Hepatocyte (in vitro differentiated cells): ENCODE results near the gene RASA3. TPM values are rescaled to one million over a fixed set of nuclear protein-coding genes. Genes with fewer than 3 reads are reported as not detected.

Experiments used
- DNase-seq: peaks from one replicate; pipeline ENCODE4 v3.0.0-alpha.2; 2016; ENCODE audit warnings: low spot score
- H2AFZ ChIP-seq: fragments of 200-600 bp; sonication (generic); 2 replicates; pipeline ENCODE4 v1.6.0; 2016; ENCODE audit warnings: antibody characterized with exemption, mild to moderate bottlenecking
- H3K27ac ChIP-seq: fragments of 200-600 bp; sonication (generic); 2 replicates; pipeline ENCODE4 v1.5.1; 2016; ENCODE audit warnings: mild to moderate bottlenecking
- H3K27me3 ChIP-seq: fragments of 200-600 bp; sonication (generic); 2 replicates; pipeline ENCODE4 v1.6.1; 2016
- H3K36me3 ChIP-seq: fragments of 200-600 bp; sonication (generic); replicated peaks from 2 replicates; pipeline ENCODE4 v1.5.1; 2016; ENCODE audit warnings: low read depth; ENCODE audit not compliant: insufficient read depth
- H3K4me1 ChIP-seq: fragments of 200-600 bp; sonication (generic); 2 replicates; pipeline ENCODE4 v1.5.1; 2016; ENCODE audit warnings: mild to moderate bottlenecking, moderate library complexity; ENCODE audit not compliant: insufficient read depth
- H3K4me2 ChIP-seq: fragments of 200-600 bp; sonication (generic); 2 replicates; pipeline ENCODE4 v1.6.0; 2016
- H3K4me3 ChIP-seq: fragments of 200-600 bp; sonication (generic); 2 replicates; pipeline ENCODE4 v1.5.1; 2016; ENCODE audit warnings: mild to moderate bottlenecking
- H3K79me2 ChIP-seq: fragments of 200-600 bp; sonication (generic); 2 replicates; pipeline ENCODE4 v1.6.0; 2017; ENCODE audit warnings: mild to moderate bottlenecking
- H3K9me2 ChIP-seq: fragments of 200-600 bp; sonication (generic); replicated peaks from 2 replicates; pipeline ENCODE4 v1.6.0; 2017; ENCODE audit warnings: mild to moderate bottlenecking; ENCODE audit not compliant: insufficient read depth
- H3K9me3 ChIP-seq: fragments of 200-600 bp; sonication (generic); 2 replicates; pipeline ENCODE4 v1.5.1; 2016; ENCODE audit warnings: low read depth, mild to moderate bottlenecking
- H4K20me1 ChIP-seq: fragments of 200-600 bp; sonication (generic); 2 replicates; pipeline ENCODE4 v1.6.0; 2016; ENCODE audit warnings: mild to moderate bottlenecking; ENCODE audit not compliant: insufficient read depth, poor library complexity, severe bottlenecking
- CTCF ChIP-seq: fragments of 200-600 bp; sonication (generic); IDR thresholded peaks from 2 replicates; pipeline ENCODE4 v1.5.1; 2016; ENCODE audit warnings: antibody characterized with exemption, mild to moderate bottlenecking; ENCODE audit not compliant: poor library complexity
- EZH2 ChIP-seq: fragments of 200-600 bp; sonication (generic); IDR thresholded peaks from 2 replicates; pipeline ENCODE4 v1.6.1; 2016; ENCODE audit warnings: antibody characterized with exemption, mild to moderate bottlenecking, borderline replicate concordance
- EZH2phosphoT487 ChIP-seq: fragments of 200-600 bp; sonication (generic); IDR thresholded peaks from one replicate; pipeline ENCODE4 v1.6.1; 2018; ENCODE audit warnings: antibody characterized with exemption, mild to moderate bottlenecking, low read depth, moderate library complexity; ENCODE audit not compliant: unreplicated experiment, severe bottlenecking
- WGBS: methylation state at CpG from one replicate; pipeline ENCODE4 v1.1.6; 2016; ENCODE audit warnings: low lambda C conversion rate; ENCODE audit errors: missing lambda C conversion rate; 5-methylcytosine and 5-hydroxymethylcytosine counted together
- polyA plus RNA-seq: library from polyadenylated mRNA; unstranded; fragments of >200 nt; fragmentation: Nextera tagmentation; extraction: Ambion mirVana; gene quantifications from 2 replicates; pipeline ENCODE4 v1.2.1, GENCODE V29; 2016
- total RNA-seq: library from RNA; depleted of rRNA; stranded (reverse); fragments of >200 nt; gene quantifications from 2 replicates; pipeline ENCODE4 v1.2.3, GENCODE V29; 2014

The RASA3 gene
- total and polyA plus RNA-seq, 2 experiments from 2014 or later = 5.6 to 6.1 TPM

GRCh38 chr13:113937073-113937472 is 195.3 kb downstream of the RASA3 start:
- Histone ChIP-seq H3K79me2 (no peaks in the 10 kb centered on the region), H3K36me3 (no peaks in the 10 kb centered on the region), H3K27ac (no peak overlapping the region), H3K4me1 (peaks cover 29% of the 10 kb centered on the region), H3K9me3 (no peaks in the 10 kb centered on the region), H4K20me1 (no peaks in the 10 kb centered on the region), H3K4me2 (no peak overlapping the region), H3K27me3 (no peaks in the 10 kb centered on the region), H2AFZ (no peak overlapping the region), H3K9me2 (no peaks in the 10 kb centered on the region), H3K4me3 (no peak overlapping the region)
- 87% methylated on average over 12 of the region's 12 CpGs for whole genome bisulfite sequencing
- DNase-seq = no peak
- TF ChIP-seq EZH2phosphoT487 (no peak), EZH2 (no peak), CTCF (no peak)

GRCh38 chr13:113936166-113936965 is 196.1 kb downstream of the RASA3 start:
- Histone ChIP-seq H3K27me3 (no peaks in the 10 kb centered on the region), H3K4me2 (no peak overlapping the region), H3K27ac (no peak overlapping the region), H3K4me3 (no peak overlapping the region), H3K9me3 (no peaks in the 10 kb centered on the region), H3K4me1 (peaks cover 29% of the 10 kb centered on the region), H2AFZ (no peak overlapping the region), H3K36me3 (no peaks in the 10 kb centered on the region), H3K79me2 (no peaks in the 10 kb centered on the region), H4K20me1 (no peaks in the 10 kb centered on the region), H3K9me2 (no peaks in the 10 kb centered on the region)
- no peak for DNase-seq
- TF ChIP-seq EZH2phosphoT487 (no peak), EZH2 (no peak), CTCF (no peak)
- WGBS = 95% methylated on average over 25 of the region's 25 CpGs

- no peaks in the 10 kb centered on the region for H3K27me3 ChIP-seq
- no peaks in the 10 kb centered on the region for H3K79me2 ChIP-seq
- TF ChIP-seq CTCF (no peak), EZH2 (no peak), EZH2phosphoT487 (no peak)
- H4K20me1 ChIP-seq = no peaks in the 10 kb centered on the region
- H3K4me1 ChIP-seq = peaks cover 29% of the 10 kb centered on the region
- no peaks in the 10 kb centered on the region for H3K9me3 ChIP-seq
- no peak overlapping the region for H3K4me2 ChIP-seq
- no peak overlapping the region for H2AFZ ChIP-seq
- DNase-seq = no peak
- WGBS = 54% methylated on average over 21 of the region's 21 CpGs
- H3K9me2 ChIP-seq = no peaks in the 10 kb centered on the region
- no peak overlapping the region for H3K4me3 ChIP-seq
- H3K27ac ChIP-seq = no peak overlapping the region
- H3K36me3 ChIP-seq = no peaks in the 10 kb centered on the region
Measured at GRCh38 chr13:113935001-113935844, 197.2 kb downstream of the RASA3 start.
